Activated B cell treated with CpG ODN at 0.5 μM for 24 hours (primary cell): ENCODE results near the gene HMCES. TPM values are rescaled to one million over a fixed set of nuclear protein-coding genes. Genes with fewer than 3 reads are reported as not detected.

Experiments
- ATAC-seq: fragments of 200-7000 bp; cut with Tn5 transposase; one replicate; pipeline ENCODE4 v1.10.0; 2021; ENCODE audit warnings: low read depth, mild to moderate bottlenecking, moderate library complexity
- CTCF ChIA-PET: fragments of 350-600 bp; sonication (Branson Sonifier 250); formaldehyde crosslinking; loops from one replicate; lab custom pipeline; 2021; ENCODE audit warnings: antibody characterized with exemption; lab: Charles Lee
- POLR2A ChIA-PET: fragments of 350-600 bp; sonication (Branson Sonifier 250); formaldehyde crosslinking; loops from one replicate; lab custom pipeline; 2021; ENCODE audit warnings: antibody characterized with exemption; lab: Charles Lee
- DNase-seq: peaks from one replicate; pipeline ENCODE4 v3.0.0; 2022
- H3K27ac Mint-ChIP-seq: one replicate; pipeline ENCODE4 v1.8.0; 2020; ENCODE audit warnings: mixed read lengths
- H3K27me3 Mint-ChIP-seq: one replicate; pipeline ENCODE4 v1.8.0; 2021; ENCODE audit warnings: mixed read lengths
- H3K36me3 Mint-ChIP-seq: one replicate; pipeline ENCODE4 v1.8.0; 2021; ENCODE audit warnings: low read depth, mixed read lengths
- H3K4me1 Mint-ChIP-seq: one replicate; pipeline ENCODE4 v1.8.0; 2021; ENCODE audit warnings: mixed read lengths
- H3K4me3 Mint-ChIP-seq: one replicate; pipeline ENCODE4 v1.8.0; 2020; ENCODE audit warnings: mild to moderate bottlenecking, mixed read lengths
- H3K9me3 Mint-ChIP-seq: one replicate; pipeline ENCODE4 v1.8.0; 2020; ENCODE audit warnings: mixed read lengths
- intact Hi-C: fragments of 100-400 bp; cut with micrococcal nuclease; formaldehyde crosslinking; loops from one replicate; pipeline ENCODE4 v1.15.1; 2024
- total RNA-seq: library from RNA; stranded (reverse); gene quantifications from 2 replicates; pipeline ENCODE4 v1.2.3, GENCODE V29; 2022
- TF ChIP-seq, protein P1 (sequence below): fragments of 200-600 bp; IDR thresholded peaks from one replicate; pipeline ENCODE4 v1.8.0; 2022; ENCODE audit warnings: antibody characterized with exemption, mild to moderate bottlenecking

The HMCES gene, protein sequence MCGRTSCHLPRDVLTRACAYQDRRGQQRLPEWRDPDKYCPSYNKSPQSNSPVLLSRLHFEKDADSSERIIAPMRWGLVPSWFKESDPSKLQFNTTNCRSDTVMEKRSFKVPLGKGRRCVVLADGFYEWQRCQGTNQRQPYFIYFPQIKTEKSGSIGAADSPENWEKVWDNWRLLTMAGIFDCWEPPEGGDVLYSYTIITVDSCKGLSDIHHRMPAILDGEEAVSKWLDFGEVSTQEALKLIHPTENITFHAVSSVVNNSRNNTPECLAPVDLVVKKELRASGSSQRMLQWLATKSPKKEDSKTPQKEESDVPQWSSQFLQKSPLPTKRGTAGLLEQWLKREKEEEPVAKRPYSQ
- total RNA-seq = 31.7 and 37.2 TPM in 2 replicates

DNA sequence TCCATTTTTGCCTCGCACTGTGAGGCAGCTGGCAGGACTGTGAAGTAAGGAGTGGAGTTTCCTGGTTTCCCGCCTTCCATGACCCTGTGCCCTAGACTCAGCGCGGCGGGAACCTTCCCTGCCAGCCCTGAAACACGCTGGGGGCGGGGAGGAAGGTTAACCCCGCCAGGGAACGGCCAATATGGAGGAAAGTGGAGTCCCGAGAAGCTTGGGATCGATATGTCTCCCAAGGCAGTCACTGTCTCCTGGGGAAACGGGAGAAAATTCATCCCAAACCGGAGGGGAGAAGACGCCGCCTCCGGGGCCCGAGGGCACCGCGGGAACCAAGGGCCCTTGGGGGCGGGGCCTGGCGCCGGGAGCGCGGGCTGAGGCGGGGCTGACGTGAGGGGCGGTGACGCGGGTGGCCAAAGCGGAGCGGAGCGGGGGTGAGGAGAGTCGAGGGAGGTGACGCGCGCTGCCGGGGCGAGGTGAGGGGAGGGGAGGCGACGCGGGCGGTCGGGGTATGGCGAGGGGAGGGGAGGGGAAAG, at the start of gene HMCES:
Gene HMCES (plus strand): TSS at position 432 of the 527 bp plus-strand sequence. CDS start 863 bp downstream, outside the sequence.
- DNase-seq (peak; percentile 91), ATAC-seq (peak; percentile 62)
- ChIA-PET CTCF (interaction anchor here (4.6 kb wide), 1 partner anchor 37 kb away, joined by 21 read pairs; a partner anchor contains a TSS), POLR2A (interaction anchor here (0.7 to 8.5 kb wide), 6 partner anchors 29 to 162 kb away, joined by 3 to 172 read pairs (median 4); partner anchors contain the start of genes COPG1, IFT122, MBD4 and RAB43)
- Mint-ChIP-seq H3K36me3 (peaks cover 51% of the 10 kb centered on the region), H3K27me3 (no peaks in the 10 kb centered on the region), H3K4me1 (peaks cover 80% of the 10 kb centered on the region), H3K27ac (peak within 1 kb of the TSS; percentile 86), H3K4me3 (peak within 1 kb of the TSS; percentile 91), H3K9me3 (no peaks in the 10 kb centered on the region)
- TF ChIP-seq, protein P1, sequence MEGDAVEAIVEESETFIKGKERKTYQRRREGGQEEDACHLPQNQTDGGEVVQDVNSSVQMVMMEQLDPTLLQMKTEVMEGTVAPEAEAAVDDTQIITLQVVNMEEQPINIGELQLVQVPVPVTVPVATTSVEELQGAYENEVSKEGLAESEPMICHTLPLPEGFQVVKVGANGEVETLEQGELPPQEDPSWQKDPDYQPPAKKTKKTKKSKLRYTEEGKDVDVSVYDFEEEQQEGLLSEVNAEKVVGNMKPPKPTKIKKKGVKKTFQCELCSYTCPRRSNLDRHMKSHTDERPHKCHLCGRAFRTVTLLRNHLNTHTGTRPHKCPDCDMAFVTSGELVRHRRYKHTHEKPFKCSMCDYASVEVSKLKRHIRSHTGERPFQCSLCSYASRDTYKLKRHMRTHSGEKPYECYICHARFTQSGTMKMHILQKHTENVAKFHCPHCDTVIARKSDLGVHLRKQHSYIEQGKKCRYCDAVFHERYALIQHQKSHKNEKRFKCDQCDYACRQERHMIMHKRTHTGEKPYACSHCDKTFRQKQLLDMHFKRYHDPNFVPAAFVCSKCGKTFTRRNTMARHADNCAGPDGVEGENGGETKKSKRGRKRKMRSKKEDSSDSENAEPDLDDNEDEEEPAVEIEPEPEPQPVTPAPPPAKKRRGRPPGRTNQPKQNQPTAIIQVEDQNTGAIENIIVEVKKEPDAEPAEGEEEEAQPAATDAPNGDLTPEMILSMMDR = no peak
- intact Hi-C loops = loop anchor here (1.0 to 5.0 kb wide), 4 partner anchors 117 to 1226 kb away; partner anchors contain the start of genes ISY1, RAB43 and SEC61A1

DNA sequence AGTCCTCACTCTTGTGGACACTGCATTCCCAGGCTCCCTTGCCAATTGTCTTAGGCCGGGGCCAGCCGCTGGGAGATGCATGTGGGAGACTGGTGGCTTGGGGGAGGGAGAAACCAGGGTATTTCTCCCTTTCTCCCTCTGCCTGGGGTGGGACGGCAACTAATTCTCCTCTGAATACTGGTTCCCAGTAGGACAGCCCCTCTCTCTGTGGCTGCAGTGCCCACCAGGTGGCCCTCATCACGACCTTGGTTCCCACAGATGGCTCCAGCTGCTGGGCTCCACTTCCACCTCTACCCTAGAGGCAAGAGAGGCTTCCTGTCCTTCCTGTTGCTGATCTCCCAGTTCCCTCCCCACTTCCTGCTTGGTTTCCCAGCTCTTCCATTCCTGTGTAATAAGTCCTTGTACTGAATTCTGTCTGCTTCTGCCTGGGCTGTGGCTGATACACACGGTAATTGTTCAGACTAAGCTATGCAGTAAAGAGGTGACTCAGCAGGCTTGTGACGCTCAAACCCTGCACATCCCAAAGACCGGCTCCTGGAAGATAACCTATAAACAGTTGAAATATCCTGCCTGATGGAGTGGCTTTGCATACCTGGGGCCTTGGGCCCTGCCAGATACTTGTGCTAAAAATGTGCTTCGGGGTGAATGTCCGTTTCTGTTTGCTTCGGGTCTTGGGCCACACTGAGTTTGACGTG, 49.6 kb upstream of the HMCES start:
- H3K27ac Mint-ChIP-seq = no peak overlapping the region
- POLR2A ChIA-PET = interaction anchor here (5.8 kb wide), 1 partner anchor 46 kb away, joined by 49 read pairs; the partner anchor contains the start of gene CNBP
- no peak overlapping the region for H3K4me3 Mint-ChIP-seq
- no peaks in the 10 kb centered on the region for H3K27me3 Mint-ChIP-seq
- intact Hi-C loops = no loop called here
- no peak for DNase-seq
- peaks cover 53% of the 10 kb centered on the region for H3K4me1 Mint-ChIP-seq
- ATAC-seq = no peak
- H3K36me3 Mint-ChIP-seq = no peaks in the 10 kb centered on the region
- no peaks in the 10 kb centered on the region for H3K9me3 Mint-ChIP-seq
- TF ChIP-seq, protein P1 = no peak
- CTCF ChIA-PET = no interaction called here

DNA sequence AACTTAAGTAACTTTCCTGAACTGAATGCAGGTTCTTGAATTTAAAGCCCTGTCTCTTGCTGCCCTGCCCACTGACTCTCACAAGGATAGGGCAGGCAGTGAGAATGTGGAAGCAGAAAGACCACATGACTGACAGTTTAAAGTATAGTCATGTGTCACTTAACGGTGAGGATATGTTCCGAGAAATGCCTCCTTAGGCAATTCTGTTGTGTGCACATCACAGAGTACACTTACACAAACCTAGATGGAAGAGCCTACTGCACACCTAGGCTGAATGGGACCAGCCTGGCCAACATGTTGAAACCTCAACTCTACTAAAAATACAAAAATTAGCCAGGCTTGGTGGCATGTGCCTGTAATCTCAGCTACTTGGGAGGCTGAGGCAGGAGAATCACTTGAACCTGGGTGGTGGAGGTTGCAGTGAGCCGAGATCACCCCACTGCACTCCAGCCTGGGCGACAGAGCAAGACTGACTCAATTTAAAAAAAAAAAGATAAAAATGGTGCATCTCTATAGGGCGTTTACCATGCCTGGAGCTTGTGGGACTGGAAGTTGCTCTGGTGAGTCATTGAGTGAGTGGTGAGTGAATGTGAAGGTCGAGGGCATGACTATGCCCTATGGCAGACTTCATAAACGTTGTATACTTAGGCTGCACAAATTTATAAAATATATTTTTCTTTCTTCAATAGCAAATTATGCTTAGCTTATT, 48.2 kb upstream of the HMCES start:
- DNase-seq (no peak), ATAC-seq (peak; percentile 32)
- Mint-ChIP-seq H3K27me3 (no peaks in the 10 kb centered on the region), H3K4me3 (no peak overlapping the region), H3K4me1 (peaks cover 62% of the 10 kb centered on the region), H3K27ac (peak overlapping the region; percentile 69), H3K9me3 (no peaks in the 10 kb centered on the region), H3K36me3 (no peaks in the 10 kb centered on the region)
- TF ChIP-seq, protein P1 = no peak
- intact Hi-C loops = no loop called here
- ChIA-PET POLR2A (interaction anchor here (0.6 to 5.8 kb wide), 5 partner anchors 19 to 85 kb away, joined by 3 to 49 read pairs (median 3); partner anchors contain the start of genes CNBP and COPG1), CTCF (interaction anchor here (1.0 kb wide), 1 partner anchor 66 kb away, joined by 4 read pairs; no protein-coding TSS in a partner anchor)

DNA sequence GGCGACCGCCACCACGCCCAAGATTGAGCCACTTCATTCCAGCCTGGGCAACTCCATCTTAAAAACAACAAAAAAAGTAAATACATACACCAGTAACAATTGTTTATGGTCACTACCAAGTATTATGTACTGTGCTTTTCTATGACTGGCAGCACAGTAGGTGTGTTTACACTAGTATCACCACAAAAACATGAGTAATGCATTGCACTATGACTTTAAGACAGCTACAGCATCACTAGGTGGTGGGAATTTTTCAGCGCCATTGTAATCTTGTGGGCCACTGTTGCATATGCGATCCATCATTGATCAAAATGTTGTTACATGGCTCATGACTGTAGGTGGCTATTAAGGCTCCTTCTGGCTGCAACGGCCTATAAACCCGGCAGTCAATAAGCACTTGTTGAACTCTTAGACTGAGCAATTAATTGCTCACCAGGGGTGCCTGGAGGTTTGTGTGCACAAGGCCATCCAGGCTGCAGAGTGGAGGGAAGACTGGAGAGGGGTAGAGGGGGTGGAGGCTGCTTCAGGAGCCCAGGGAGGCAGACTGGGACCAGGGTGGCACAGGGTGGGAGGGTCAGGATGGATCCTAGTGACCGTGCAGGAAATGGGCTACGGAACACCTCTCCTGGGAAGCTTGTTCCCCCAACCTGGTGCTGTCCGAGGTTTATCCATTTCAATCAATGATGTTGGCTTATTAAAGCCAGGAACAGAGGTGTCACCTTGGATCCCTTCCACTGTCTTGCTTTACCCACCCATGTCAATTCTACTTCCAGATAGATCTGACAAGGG, 47.1 kb upstream of the HMCES start:
- Mint-ChIP-seq H3K4me1 (peaks cover 65% of the 10 kb centered on the region), H3K36me3 (no peaks in the 10 kb centered on the region), H3K27me3 (no peaks in the 10 kb centered on the region), H3K9me3 (no peaks in the 10 kb centered on the region), H3K27ac (peak overlapping the region; percentile 73), H3K4me3 (no peak overlapping the region)
- ATAC-seq (no peak), DNase-seq (no peak)
- CTCF ChIA-PET = no interaction called here
- POLR2A ChIA-PET = interaction anchor here (0.6 to 5.8 kb wide), 3 partner anchors 46 to 63 kb away, joined by 6 to 49 read pairs (median 6); partner anchors contain the start of gene CNBP
- TF ChIP-seq, protein P1 = no peak
- intact Hi-C loops = loop anchor here (2.0 kb wide), 1 partner anchor 111 kb away; the partner anchor contains the start of gene RAB43
